GM18907 (cell line): ENCODE measurements around the gene ECSIT.
"Not testable (repeated sequence)": the region's sequence is repeated elsewhere in the genome, so short reads cannot be mapped to it uniquely, and the experiment has no call there.

Source experiments
- ATAC-seq: cut with Tn5 transposase; IDR thresholded peaks from one replicate; pipeline ENCODE4 v1.9.1; 2021; ENCODE audit warnings: mild to moderate bottlenecking, moderate library complexity; ENCODE audit not compliant: unreplicated experiment

Gene ECSIT

GRCh38 chr19:11478167-11479089, 50.5 kb downstream of the ECSIT start:
- ATAC-seq, result no peak

GRCh38 chr19:11475861-11476260, 53.1 kb downstream of the ECSIT start:
- ATAC-seq, result no peak

DNA sequence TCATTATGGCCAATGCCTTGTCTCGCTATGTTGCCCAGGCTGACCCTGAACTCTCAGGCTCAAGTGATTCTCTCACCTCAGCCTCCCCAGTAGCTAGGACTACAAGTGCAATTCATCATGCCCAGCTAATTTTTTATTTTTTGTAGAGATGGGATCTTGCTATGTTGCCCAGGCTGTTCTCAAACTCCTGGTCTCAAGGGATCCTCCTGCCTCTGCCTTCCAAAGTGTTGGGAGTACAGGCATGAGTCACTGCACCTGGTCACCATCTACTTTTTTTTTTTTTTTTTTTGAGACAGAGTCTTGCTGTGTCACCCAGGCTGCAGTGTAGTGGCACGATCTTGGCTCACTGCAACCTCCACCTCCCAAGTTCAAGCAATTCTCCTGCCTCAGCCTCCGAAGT, 53.6 kb downstream of the ECSIT start:
- not testable (repeated sequence) for ATAC-seq

- ATAC-seq, result no peak
Observed at GRCh38 chr19:11473725-11474124, 55.2 kb downstream of the ECSIT start.

- ATAC-seq, result not testable (repeated sequence)
Observed at GRCh38 chr19:11468266-11468845, 60.6 kb downstream of the ECSIT start.

- no peak for ATAC-seq
Observed at GRCh38 chr19:11465600-11465999, 63.3 kb downstream of the ECSIT start.

DNA sequence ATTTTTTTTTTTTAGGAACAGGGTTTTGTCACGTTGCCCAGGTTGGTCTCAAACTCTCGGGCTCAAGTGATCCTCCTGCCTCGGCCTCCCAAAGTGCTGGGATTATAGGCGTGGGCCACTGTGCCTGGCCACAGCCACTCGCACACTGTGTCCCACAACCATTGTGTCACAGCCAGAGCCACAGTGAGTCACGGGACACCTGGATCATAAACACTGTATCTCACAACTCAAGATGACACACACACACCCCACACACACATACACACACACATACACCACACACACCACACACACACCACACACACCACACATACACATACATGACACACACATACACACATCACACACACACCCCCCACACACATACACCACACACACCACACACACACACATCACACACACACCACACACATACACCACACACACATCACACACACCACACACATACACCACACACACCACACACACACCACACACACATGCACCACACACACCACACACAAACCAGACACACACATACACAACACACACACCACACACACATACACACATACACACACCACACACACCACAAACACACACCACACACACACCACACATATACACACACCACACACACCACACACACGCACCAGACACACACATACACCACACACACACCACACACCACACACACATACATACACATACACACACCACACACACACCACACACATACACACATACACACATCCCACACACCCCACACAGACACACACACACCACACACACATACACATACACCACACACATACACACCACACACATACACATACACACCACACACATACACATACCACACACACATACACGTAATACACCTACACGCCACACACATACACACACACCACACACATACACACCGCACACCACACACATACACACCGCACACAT, 64.3 kb downstream of the ECSIT start:
- ATAC-seq, result no peak

DNA sequence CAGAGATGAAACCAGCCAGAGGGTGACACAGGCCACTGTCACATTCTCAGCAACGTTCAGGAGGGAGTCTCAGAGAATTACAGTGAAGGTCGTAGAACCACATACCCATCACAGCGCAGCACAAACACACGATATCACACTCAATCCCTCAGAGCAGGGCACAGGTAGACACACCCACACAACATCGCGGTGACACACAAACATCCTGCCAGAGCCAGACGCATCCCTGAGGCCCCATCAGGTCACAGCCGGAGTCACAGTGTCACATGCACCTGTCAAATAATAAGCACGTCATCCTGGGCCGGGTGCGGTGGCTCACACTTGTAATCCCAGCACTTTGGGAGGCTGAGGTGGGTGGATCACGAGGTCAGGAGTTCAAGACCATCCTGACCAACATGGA, 65.5 kb downstream of the ECSIT start:
- ATAC-seq, result no peak

- ATAC-seq, result no peak
Observed at GRCh38 chr19:11461453-11461852, 67.5 kb downstream of the ECSIT start.

GRCh38 chr19:11460207-11460606, 68.7 kb downstream of the ECSIT start:
- ATAC-seq, result no peak

GRCh38 chr19:11458912-11459311, 70.0 kb downstream of the ECSIT start:
- ATAC-seq, result not testable (repeated sequence)

GRCh38 chr19:11458236-11458900, 70.6 kb downstream of the ECSIT start:
- no peak for ATAC-seq

DNA sequence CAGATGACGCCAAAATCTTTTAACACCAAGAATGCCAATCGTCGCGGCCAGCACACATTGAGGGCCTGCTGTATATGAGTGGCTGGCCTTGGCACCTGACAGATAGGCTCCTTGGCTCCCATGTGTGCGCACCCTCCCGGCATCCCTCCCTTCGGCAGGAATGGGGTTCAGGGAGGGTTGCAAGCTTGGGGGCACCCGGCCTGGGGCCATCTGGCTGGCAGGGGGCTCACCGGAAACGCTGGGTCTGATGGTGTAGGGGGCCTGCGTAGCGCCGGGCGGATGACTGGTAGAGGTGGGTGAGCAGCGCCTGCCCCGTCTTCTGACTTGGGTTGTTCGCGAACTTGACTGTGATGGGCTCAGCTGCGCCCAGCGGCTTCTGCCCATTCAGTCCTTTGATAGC, 71.1 kb downstream of the ECSIT start:
- no peak for ATAC-seq

GRCh38 chr19:11457115-11457514, 71.8 kb downstream of the ECSIT start:
- ATAC-seq, result no peak

DNA sequence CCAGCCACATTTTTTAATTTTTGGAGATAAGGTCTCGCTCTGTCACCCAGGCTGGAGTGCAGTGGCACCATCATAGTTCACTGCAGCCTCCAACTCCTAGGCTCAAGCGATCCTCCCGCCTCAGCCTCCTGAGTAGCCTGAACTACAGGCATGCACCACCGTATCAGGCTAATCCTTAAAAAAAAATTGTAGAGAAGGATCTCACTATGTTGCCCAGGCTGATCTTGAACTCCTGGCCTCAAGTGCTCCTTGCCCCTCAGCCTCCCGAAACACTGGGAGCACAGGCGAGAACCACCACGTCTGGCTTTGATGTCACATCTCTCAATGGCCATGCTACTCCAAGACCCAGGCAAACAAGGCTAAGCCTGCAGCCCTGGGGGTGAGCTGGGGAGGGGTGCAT, 72.3 kb downstream of the ECSIT start:
- no peak for ATAC-seq
